HG03280 (cell line): Measurements from ENCODE around the gene NLGN1.

Source experiments
- ATAC-seq: cut with Tn5 transposase; IDR thresholded peaks from one replicate; pipeline ENCODE4 v1.9.1; 2021; ENCODE audit warnings: mild to moderate bottlenecking, moderate library complexity; ENCODE audit not compliant: unreplicated experiment

The NLGN1 gene

GRCh38 chr3:173748105-173748504 is 350.6 kb downstream of the NLGN1 start:
- no peak for ATAC-seq

GRCh38 chr3:173750095-173750494 is 352.6 kb downstream of the NLGN1 start:
- no peak for ATAC-seq

DNA sequence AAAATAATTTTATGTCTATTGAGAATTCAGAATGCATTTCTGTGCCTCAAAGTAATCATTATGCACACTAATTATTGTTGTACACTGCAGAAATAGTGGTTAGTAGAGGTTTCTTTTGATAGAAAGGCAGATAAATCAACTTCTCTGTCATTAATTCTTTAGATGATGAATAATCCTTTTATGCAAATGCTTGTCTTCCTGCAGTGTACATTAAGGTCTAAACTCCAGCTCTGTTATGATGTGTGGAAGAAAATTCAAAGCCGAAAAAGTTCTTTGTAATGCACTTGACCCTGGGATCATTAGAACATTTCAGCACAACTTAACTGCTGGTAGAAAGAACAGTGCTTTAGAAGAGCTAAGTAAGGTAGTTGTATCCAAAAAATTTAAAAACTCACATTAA is 353.0 kb downstream of the NLGN1 start:
- ATAC-seq = no peak

DNA sequence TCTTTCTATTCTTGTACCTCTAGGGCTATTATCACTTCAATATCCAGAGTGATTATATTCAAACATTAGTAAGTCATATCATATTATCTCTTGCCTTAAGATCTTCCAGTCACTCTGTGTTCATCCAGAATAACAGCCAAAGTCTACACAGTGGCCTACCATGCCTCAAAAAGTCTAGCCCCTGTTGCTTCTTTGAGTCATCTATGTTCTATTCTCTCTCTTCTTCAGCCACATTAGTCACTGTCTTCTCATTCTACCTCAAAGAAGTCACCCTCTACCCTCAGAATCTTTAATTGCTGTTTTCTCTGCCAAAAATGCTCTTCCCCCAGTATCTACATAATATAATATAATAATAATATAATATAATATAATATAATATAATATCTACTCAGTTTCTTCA is 356.0 kb downstream of the NLGN1 start:
- ATAC-seq = no peak

DNA sequence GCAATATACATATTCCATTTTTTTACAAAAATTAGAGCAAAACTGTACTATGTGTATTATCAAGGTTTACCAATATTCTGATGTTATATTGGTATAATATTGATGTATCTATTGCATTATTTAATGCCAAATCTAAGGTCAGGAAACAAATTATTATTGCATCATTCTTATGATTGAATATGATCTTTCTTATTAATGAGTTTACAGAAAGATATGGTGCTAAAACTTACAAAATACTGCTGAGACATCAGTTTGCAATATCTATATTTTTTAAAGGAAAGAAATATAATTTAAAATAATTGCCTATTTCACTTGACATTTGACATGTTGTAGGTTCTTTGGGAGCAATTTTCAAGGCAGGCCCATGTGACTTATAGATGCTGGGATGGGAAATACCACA is 357.6 kb downstream of the NLGN1 start:
- ATAC-seq = no peak

DNA sequence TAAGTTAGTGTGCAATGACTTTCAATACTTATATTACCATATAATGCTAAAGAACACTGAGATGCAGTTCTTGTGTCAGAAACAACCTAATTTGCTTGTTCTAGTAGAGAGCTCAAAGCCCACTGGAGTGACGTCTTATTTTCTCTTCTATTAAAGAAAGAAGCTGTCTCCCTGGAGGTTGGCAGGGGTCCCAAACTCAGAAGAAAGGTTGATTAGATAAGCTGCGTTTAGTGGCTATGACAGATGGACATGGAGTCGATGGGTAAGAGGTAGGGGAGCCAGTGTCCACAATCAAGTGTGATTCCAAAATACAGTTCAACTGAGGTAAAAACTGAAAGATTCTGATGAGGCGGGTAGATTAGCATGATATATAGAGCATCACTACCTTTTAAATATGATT is 363.6 kb downstream of the NLGN1 start:
- ATAC-seq = no peak

DNA sequence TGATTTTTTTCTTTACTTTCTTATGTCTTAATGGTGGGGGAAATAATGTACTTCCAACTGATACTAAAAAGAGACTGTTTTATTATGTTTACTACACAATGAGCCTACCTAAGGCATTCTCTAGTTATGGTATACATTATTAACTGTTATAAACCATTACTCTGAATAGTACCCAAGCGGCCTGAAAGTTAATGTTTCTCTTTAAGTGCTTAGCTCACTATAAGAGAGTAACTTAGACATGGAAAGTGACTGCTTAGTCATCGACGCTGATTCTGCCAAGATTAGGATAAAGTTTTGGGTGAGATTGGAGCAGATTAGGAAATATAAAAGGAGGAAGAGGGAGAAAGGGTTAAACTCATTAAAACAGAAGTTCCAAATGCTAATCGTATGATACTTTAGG is 365.0 kb downstream of the NLGN1 start:
- ATAC-seq = no peak

GRCh38 chr3:173770011-173770410 is 372.5 kb downstream of the NLGN1 start:
- ATAC-seq = no peak

GRCh38 chr3:173770796-173771573 is 373.4 kb downstream of the NLGN1 start:
- no peak for ATAC-seq

GRCh38 chr3:173773800-173774199 is 376.3 kb downstream of the NLGN1 start:
- no peak for ATAC-seq

- ATAC-seq = no peak
Measured at GRCh38 chr3:173774294-173774693, 376.8 kb downstream of the NLGN1 start.

- no peak for ATAC-seq
Measured at GRCh38 chr3:173778251-173778650, 380.7 kb downstream of the NLGN1 start.

DNA sequence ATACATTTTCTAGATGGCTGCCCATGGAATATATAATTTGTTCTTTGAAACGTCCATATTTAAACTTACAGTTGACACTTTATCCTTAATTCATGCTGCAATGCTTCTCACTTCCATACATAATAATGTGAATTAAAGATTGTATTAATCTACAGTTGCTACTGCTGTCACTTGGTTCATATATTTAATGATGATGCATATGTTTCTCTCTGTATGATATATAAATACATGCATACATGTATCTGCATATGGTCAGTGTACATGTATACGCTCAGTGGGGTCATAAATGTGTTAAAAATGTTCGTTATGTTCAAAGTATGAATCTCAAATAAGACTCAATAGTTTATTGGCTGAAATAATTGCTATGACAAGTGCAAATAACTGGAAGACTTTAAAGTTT is 382.5 kb downstream of the NLGN1 start:
- no peak for ATAC-seq

GRCh38 chr3:173785004-173785403 is 387.5 kb downstream of the NLGN1 start:
- ATAC-seq = no peak

DNA sequence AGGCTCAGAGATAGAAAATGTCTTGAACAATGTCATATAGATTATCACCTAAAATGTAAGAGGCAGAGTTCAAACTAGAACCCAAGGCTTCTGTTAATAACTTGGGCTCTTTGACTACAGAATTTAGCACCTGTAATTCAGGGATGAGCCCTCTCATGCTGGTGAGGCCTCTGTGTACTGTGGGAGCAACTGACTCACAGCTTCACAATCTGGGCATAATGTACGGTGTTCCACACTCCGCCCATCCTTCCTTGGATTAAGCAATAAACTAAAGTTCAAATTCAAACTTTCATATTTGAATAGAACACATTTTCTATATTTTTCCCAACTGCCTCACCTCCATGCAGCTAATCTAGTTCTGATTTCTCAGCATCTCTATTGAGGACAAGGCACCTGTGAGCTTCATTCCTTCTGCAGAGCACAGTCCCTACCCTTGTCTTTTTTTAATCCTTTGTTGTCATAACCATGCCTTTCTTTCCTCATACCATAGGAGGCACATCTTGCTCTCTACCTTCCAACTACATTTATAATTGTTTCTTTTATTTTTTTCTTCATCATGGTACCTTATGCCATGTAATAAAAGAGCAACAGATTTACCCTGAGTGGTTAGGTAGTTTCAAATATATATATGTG is 392.1 kb downstream of the NLGN1 start:
- no peak for ATAC-seq

DNA sequence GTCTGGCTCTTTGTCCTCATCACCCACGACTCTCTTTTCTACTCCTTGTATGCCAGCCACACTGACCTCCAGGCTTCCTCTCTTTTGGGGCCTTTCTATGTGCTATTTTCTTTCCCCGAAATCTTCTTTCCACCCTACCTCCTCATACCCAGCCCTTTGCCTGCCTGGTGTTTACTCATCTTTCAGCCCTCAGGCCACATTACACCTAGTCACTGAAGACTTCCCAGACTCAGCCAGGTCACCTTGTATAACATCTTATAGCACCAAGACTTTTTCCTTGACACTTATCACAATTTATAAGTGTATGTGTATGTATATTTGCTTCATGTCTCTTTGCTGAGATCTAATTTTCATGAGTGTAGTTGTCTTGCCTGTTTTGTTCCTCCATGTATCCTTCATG is 396.4 kb downstream of the NLGN1 start:
- ATAC-seq = no peak

DNA sequence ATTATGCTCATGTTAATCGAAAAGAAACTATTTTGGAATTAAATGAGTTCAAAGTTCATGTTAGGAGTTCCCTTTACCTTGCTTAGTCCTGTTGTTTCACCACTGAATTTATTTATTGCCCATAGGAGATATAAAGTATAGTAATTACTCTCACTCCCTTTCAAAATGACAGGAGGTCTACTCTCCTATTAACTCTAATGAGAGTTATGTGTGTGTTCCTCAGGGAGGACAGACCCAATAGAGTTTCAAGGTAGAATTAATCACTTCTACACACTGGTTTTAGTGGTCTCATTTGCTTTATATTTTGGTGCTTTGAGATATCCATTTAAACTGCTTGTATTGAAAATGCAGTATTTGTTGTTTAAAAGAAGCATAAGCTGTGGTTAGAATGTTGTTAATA is 398.9 kb downstream of the NLGN1 start:
- no peak for ATAC-seq

DNA sequence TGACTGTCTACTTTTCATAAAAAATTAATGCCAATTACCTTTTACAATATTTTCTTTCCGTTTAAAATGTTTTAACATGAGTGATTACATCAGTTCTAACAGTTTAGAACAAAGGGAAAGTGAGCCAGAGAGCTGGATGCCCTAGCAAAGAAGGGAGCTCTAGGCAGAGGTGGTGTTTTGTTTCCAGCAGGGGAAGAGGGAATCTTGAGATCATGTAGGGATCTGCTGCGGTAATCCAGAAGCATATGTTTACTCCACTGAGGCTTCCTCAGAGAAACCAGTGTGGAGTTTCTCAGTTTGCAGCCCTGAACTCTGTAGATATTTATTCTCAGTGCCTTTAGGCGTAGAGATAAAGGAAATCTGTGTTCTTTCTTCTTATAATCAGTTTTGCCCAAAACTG is 399.3 kb downstream of the NLGN1 start:
- ATAC-seq = no peak

DNA sequence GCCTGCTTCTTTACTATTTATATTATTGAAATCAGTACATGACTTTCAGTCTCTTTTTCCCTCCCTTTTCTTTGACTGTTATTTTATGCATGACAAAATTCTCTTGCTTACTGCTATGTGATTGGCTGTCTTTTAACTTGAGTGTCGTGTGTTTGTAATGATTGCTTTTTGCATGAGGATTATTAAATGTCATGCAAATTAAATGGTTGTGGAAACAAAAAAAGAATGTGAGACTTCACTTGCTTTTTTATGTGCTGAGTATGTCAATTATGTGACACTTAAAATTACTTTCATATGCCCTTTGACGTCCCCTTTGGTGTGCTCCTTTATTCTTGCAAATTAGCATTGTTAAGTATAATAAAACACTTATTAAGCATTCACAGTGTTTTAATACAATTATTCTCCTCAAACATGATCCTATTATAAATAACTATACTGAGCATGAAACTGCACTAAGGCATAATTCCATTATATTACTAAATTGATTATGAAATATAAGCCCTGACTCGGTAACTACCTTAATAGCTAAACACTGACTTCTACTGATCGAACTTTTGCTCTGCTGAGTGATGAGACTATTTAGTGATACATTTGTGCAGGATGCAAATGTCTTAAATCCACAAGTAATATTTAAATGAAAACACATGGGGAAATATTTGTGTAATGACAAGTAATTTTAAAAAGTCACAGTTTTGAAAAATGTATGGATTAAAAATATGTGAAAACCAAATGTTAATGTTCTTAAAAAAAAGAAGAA is 401.7 kb downstream of the NLGN1 start:
- no peak for ATAC-seq

DNA sequence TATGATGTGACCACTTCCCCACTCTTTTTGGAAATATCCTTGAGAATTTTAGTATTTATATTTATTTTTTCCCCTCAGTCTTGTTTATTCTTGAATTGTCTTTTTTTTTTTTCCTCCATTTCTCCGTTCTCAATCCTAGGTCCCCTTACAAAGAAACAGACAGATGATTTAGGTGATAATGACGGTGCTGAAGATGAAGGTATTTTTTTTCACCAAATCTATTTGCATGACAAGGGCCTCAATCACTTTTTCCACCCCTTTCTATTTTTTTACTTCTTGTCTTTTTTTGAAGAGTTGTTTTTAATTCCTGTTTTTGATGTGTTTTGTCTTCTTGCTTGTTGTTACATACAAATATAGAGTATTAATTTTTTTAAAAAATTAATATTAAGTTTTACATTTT is 402.6 kb downstream of the NLGN1 start:
- ATAC-seq = no peak

DNA sequence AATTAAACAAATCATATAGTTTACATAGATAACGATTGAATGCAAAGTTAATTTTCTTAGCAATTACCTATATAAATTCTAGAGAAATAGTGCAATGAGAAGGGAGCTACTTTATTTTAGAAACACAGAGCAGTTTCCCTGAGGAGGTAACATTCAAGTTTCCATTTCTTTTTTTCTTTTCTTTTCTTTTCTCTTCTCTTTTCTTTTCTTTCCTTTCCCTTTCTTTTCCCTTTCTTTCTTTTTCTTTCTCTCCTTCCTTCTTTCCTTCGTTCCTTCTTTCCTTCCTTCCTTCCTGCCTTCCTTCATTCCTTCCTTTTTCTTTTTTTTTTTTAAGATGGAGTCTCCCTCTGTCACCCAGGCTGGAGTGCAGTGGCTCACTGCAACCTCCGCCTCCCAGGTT is 417.3 kb downstream of the NLGN1 start:
- ATAC-seq = no peak

GRCh38 chr3:173819368-173819767 is 421.8 kb downstream of the NLGN1 start:
- no peak for ATAC-seq
